ENCODE measurements around the gene PAXIP1. TPM values are rescaled to one million over a fixed set of nuclear protein-coding genes. Genes with fewer than 3 reads are reported as not detected.

Gene PAXIP1
- total RNA-seq, 1 experiment from 2014 or later, result 15.3 TPM

DNA sequence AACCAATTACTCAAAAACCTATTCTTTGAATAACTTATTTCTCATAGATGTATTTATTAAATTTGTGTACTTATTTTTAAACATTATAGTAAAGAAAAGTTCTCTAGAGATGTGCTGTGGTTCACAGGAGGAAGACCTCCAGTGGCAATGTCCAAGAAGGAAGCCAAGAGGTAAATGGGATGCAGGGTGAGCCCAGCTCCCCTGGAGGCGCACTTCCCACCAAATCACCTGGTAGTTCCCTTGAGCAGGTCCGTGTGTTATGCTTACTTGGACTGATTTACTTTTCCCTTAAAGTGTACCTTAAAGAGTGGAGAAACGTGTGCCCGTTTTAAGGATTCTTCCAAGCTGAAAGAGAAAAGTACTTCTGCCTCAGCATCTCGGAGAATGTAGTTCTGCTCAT is 55.3 kb downstream of the PAXIP1 start:
- Histone ChIP-seq H3K79me2 (ENCODE audit: low read length) (no peaks in the 10 kb centered on the region), H3K27me3 (ENCODE audit: low read length) (no peaks in the 10 kb centered on the region), H3F3A (ENCODE audit: low read length, unreplicated experiment) (no peaks in the 10 kb centered on the region), H4K20me1 (ENCODE audit: low read length) (no peaks in the 10 kb centered on the region), H3K4me2 (ENCODE audit: low read length) (no peak overlapping the region), H3K4me3 (ENCODE audit: low read length) (no peak overlapping the region), H3K36me3 (ENCODE audit: low read depth, low read length) (peaks cover 19% of the 10 kb centered on the region), H3K9me3 (ENCODE audit: low read length) (no peaks in the 10 kb centered on the region), H3K9ac (ENCODE audit: low read length) (no peak overlapping the region), H3K27ac (ENCODE audit: low read length) (no peak overlapping the region), H3K9me2 (replicated peaks; ENCODE audit: low read length) (no peaks in the 10 kb centered on the region), H2AFZ (ENCODE audit: low read length) (no peak overlapping the region), H3K4me1 (ENCODE audit: insufficient read depth, low read length) (no peaks in the 10 kb centered on the region)
- POLR2A ChIA-PET (ENCODE audit: unreplicated experiment), result no interaction called here
- BruUV-seq (replicated peaks), result no TSS peak
- TF ChIP-seq EZH2 (IDR thresholded peaks at IDR 0.05; ENCODE audit: low read length, unreplicated experiment), result no peak
- no peak for TF ChIP-seq EZH2phosphoT487 (IDR thresholded peaks at IDR 0.05; ENCODE audit: borderline replicate concordance, low read length)
- TF ChIP-seq, protein P1, sequence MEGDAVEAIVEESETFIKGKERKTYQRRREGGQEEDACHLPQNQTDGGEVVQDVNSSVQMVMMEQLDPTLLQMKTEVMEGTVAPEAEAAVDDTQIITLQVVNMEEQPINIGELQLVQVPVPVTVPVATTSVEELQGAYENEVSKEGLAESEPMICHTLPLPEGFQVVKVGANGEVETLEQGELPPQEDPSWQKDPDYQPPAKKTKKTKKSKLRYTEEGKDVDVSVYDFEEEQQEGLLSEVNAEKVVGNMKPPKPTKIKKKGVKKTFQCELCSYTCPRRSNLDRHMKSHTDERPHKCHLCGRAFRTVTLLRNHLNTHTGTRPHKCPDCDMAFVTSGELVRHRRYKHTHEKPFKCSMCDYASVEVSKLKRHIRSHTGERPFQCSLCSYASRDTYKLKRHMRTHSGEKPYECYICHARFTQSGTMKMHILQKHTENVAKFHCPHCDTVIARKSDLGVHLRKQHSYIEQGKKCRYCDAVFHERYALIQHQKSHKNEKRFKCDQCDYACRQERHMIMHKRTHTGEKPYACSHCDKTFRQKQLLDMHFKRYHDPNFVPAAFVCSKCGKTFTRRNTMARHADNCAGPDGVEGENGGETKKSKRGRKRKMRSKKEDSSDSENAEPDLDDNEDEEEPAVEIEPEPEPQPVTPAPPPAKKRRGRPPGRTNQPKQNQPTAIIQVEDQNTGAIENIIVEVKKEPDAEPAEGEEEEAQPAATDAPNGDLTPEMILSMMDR (conservative IDR thresholded peaks at IDR 0.05; ENCODE audit: low read depth, low read length), result no peak
- CTCF ChIA-PET, result no interaction called here
- peak; percentile 38; the same call in 1 of the 2 replicates for ATAC-seq
- intact Hi-C loops (cut with micrococcal nuclease), result no loop called here
- no peak for DNase-seq

DNA sequence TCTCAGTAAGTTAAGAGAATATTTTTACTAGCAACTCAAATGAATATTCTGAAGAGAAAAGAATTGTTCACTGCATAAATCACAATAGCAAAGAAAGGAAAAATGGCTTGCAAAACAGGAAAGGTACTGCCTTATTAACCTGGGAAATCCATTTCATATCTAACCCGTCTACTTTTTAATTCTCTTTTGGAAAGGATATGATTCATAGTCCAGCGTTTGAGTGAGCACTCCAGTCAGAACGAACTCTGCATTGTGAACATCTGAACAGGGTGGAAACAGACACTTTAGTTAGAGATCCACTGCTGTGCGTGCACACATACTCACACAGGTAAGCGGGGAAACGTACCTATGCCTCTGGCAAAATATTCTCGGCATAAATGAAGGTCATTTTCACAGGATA is 56.8 kb downstream of the PAXIP1 start:
- Histone ChIP-seq H3K9me3 (ENCODE audit: low read length) (no peaks in the 10 kb centered on the region), H3K27me3 (ENCODE audit: low read length) (no peaks in the 10 kb centered on the region), H3F3A (ENCODE audit: low read length, unreplicated experiment) (no peaks in the 10 kb centered on the region), H2AFZ (ENCODE audit: low read length) (no peak overlapping the region), H3K9ac (ENCODE audit: low read length) (no peak overlapping the region), H3K79me2 (ENCODE audit: low read length) (no peaks in the 10 kb centered on the region), H3K4me2 (ENCODE audit: low read length) (no peak overlapping the region), H3K36me3 (ENCODE audit: low read depth, low read length) (peaks cover 10% of the 10 kb centered on the region), H3K9me2 (replicated peaks; ENCODE audit: low read length) (no peaks in the 10 kb centered on the region), H3K27ac (ENCODE audit: low read length) (no peak overlapping the region), H4K20me1 (ENCODE audit: low read length) (no peaks in the 10 kb centered on the region), H3K4me1 (ENCODE audit: insufficient read depth, low read length) (no peaks in the 10 kb centered on the region), H3K4me3 (ENCODE audit: low read length) (no peak overlapping the region)
- ChIA-PET POLR2A (ENCODE audit: unreplicated experiment) (no interaction called here), CTCF (no interaction called here)
- intact Hi-C loops (cut with micrococcal nuclease), result no loop called here
- BruUV-seq (replicated peaks), result no TSS peak
- ATAC-seq (no peak), DNase-seq (no peak)
- TF ChIP-seq, protein P1 (conservative IDR thresholded peaks at IDR 0.05; ENCODE audit: low read depth, low read length), result no peak
- TF ChIP-seq EZH2 (IDR thresholded peaks at IDR 0.05; ENCODE audit: low read length, unreplicated experiment), result no peak
- no peak for TF ChIP-seq EZH2phosphoT487 (IDR thresholded peaks at IDR 0.05; ENCODE audit: borderline replicate concordance, low read length)

DNA sequence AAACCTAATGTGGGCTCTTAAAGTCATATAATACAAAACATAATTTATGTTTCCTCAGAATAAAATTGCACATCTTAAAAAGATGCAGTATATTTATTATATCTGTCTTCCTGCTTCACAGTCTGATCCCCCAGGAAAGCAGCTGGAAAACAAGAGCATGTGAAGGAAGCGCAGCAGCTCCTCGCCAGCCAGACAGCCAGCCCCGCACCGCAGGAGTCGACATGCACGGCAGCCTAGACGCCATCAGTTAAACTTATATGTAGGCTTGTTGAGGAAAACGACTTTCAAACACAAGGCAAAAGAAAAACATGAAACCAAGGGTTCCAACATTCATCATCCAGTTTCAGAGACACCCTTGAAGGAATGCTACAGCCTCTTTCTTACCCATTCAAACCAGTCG is 59.0 kb downstream of the PAXIP1 start:
- Histone ChIP-seq H3K36me3 (ENCODE audit: low read depth, low read length) (peaks cover 10% of the 10 kb centered on the region), H3K4me1 (ENCODE audit: insufficient read depth, low read length) (no peaks in the 10 kb centered on the region), H3F3A (ENCODE audit: low read length, unreplicated experiment) (no peaks in the 10 kb centered on the region), H3K9me2 (replicated peaks; ENCODE audit: low read length) (no peaks in the 10 kb centered on the region), H3K9me3 (ENCODE audit: low read length) (no peaks in the 10 kb centered on the region), H3K4me3 (ENCODE audit: low read length) (no peak overlapping the region), H3K4me2 (ENCODE audit: low read length) (no peak overlapping the region), H3K27me3 (ENCODE audit: low read length) (no peaks in the 10 kb centered on the region), H2AFZ (ENCODE audit: low read length) (no peak overlapping the region), H4K20me1 (ENCODE audit: low read length) (no peaks in the 10 kb centered on the region), H3K27ac (ENCODE audit: low read length) (no peak overlapping the region), H3K79me2 (ENCODE audit: low read length) (no peaks in the 10 kb centered on the region), H3K9ac (ENCODE audit: low read length) (no peak overlapping the region)
- DNase-seq (no peak), ATAC-seq (no peak)
- TF ChIP-seq EZH2 (IDR thresholded peaks at IDR 0.05; ENCODE audit: low read length, unreplicated experiment) (no peak), EZH2phosphoT487 (IDR thresholded peaks at IDR 0.05; ENCODE audit: borderline replicate concordance, low read length) (no peak)
- TF ChIP-seq, protein P1 (conservative IDR thresholded peaks at IDR 0.05; ENCODE audit: low read depth, low read length), result no peak
- CTCF ChIA-PET, result interaction anchor here (0.6 kb wide), 1 partner anchor 31 kb away, joined by 6 read pairs; no protein-coding TSS in a partner anchor
- intact Hi-C loops (cut with micrococcal nuclease), result no loop called here
- no TSS peak for BruUV-seq (replicated peaks)
- POLR2A ChIA-PET (ENCODE audit: unreplicated experiment), result no interaction called here

All from PC-3 (cell line).